Coronary artery (tissue), 2 donors: ENCODE measurements around the gene CEMIP2.

Source experiments
- DNase-seq: peaks from one replicate; pipeline ENCODE4 v3.0.0-alpha.2; 2017; ENCODE audit warnings: low spot score
- H3K27ac ChIP-seq, 2 donors: fragments of 200-600 bp; sonication (generic); one replicate each; pipeline ENCODE4 v1.5.1; 2016 to 2019
- H3K4me3 ChIP-seq: fragments of 200-600 bp; sonication (generic); 2 replicates; pipeline ENCODE4 v1.5.1; 2016; ENCODE audit warnings: mild to moderate bottlenecking, moderate library complexity
- CTCF ChIP-seq: fragments of 200-600 bp; sonication (generic); IDR thresholded peaks from one replicate; pipeline ENCODE4 v1.5.1; 2019; ENCODE audit warnings: antibody characterized with exemption

CEMIP2 gene

GRCh38 chr9:71743217-71743705 lies 25.1 kb downstream of the CEMIP2 start:
- no peak for TF ChIP-seq CTCF
- Histone ChIP-seq H3K4me3 (no peak overlapping the region), H3K27ac (no peak overlapping the region)
- DNase-seq, result no peak

GRCh38 chr9:71742703-71743102 lies 25.6 kb downstream of the CEMIP2 start:
- Histone ChIP-seq H3K4me3 (no peak overlapping the region), H3K27ac (no peak overlapping the region)
- TF ChIP-seq CTCF, result no peak
- no peak for DNase-seq

- Histone ChIP-seq H3K4me3 (no peak overlapping the region), H3K27ac (no peak overlapping the region)
- TF ChIP-seq CTCF, result no peak
- DNase-seq, result no peak
Observed at GRCh38 chr9:71741926-71742648, 26.2 kb downstream of the CEMIP2 start.

- Histone ChIP-seq H3K4me3 (no peak overlapping the region), H3K27ac (no peak overlapping the region)
- DNase-seq, result no peak
- no peak for TF ChIP-seq CTCF
Observed at GRCh38 chr9:71740199-71740598, 28.1 kb downstream of the CEMIP2 start.

- H3K4me3 ChIP-seq, result no peak overlapping the region
- TF ChIP-seq CTCF, result no peak
- H3K27ac ChIP-seq, result no peak overlapping the region
- no peak for DNase-seq
Observed at GRCh38 chr9:71737455-71737854, 30.9 kb downstream of the CEMIP2 start.

GRCh38 chr9:71736236-71736635 lies 32.1 kb downstream of the CEMIP2 start:
- DNase-seq, result no peak
- no peak for TF ChIP-seq CTCF
- Histone ChIP-seq H3K4me3 (no peak overlapping the region), H3K27ac (no peak overlapping the region)

GRCh38 chr9:71734950-71735349 lies 33.4 kb downstream of the CEMIP2 start:
- DNase-seq, result no peak
- no peak for TF ChIP-seq CTCF
- H3K27ac ChIP-seq, result no peak overlapping the region
- H3K4me3 ChIP-seq, result no peak overlapping the region
